NCI-H526 (cell line): ENCODE data around the gene ANKRD49.
"Not testable (repeated sequence)": the region's sequence is repeated elsewhere in the genome, so short reads cannot be mapped to it uniquely, and the experiment has no call there.

ENCODE experiments used
- DNase-seq, 2 experiments: peaks; one replicate each; lab custom pipeline; 2025; lab: John Stamatoyannopoulos, UW

Gene ANKRD49, protein sequence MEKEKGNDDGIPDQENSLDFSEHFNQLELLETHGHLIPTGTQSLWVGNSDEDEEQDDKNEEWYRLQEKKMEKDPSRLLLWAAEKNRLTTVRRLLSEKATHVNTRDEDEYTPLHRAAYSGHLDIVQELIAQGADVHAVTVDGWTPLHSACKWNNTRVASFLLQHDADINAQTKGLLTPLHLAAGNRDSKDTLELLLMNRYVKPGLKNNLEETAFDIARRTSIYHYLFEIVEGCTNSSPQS

DNA sequence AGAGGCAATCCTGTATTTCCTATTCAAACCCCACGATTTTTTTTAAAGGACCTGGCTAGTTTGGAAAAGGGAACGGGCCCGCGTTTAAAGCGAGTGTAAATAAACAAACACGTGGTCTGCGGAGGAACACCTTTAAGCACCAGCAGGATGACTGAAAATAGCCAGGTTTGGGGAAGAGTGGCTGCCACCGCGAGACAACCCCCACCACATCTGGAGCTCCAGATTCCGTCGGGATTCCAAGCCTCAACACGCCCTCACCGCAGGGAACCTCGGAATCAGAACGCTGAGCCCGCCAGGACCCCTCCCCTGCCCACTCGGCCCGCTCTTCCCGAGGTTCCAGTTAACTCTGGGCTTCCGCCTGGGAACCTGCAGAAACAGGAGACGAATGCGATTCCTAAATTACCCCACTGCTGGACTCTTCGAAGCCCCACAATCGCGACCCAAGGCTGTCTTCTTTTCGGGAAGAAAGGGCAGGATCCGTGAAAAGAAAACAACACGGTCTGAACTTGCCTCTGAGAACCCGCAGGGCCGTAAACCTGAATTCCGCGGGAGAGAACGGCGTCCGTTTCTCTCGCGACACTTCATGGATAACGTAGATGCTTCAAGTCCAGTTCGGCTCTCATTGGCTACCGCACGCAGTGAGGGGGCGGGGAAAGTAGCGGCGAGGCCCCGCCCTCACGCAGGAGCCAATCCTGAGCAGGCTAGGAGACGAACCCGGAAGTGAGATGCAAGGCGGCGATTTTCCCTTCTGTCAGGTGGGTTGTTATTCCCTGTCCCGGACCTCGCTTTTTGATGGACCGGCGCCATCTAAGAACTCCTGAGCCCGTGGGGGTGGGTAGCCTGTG is at the start of gene ANKRD49, which contains the start of gene MRE11:
TSS of gene ANKRD49 (plus strand) at position 704 of the 845 bp plus-strand sequence. CDS start 2,710 bp downstream, outside the sequence.
TSS of gene MRE11 (minus strand) at position 564 of the 845 bp plus-strand sequence. CDS start 1,043 bp downstream, outside the sequence.
- peak; percentile 99 for DNase-seq

DNA sequence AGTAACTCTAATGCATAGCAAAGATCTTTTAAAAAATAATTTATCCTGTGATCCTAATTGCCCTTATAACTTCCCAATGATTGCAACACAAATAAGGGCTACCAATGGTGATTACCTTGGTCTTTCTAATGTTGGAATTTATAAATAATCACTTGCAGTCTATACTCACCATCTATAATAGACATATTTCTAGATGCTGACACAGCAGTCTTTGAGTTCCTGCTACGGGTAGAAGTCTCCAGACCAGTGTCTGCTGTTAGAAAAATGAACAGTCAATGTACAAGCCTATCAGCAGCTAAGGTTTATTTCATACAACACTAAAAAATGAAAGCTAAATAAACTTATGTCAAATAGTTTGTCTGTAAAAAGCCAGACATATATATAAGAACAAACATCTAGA is 48.1 kb upstream of the ANKRD49 start:
- no peak for DNase-seq

DNA sequence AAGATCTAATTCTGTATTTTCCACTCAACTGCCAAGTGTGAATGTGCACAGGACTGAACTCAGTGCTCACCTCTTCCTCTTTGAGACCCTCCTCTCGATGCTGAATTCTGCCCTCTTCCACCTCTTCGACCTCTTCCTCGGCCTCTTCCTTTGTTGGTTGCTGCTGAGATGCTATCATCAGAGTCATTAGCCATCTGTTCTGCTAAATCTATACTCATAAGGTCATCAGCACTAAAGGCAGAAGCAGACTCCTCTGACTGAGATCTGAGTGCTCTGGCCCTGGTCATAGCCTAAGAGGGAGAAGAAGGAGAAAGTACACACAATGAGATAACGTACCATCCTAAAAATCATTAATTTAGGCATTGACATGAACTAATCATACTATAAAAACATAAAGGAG is 46.6 kb upstream of the ANKRD49 start:
- no peak for DNase-seq

DNA sequence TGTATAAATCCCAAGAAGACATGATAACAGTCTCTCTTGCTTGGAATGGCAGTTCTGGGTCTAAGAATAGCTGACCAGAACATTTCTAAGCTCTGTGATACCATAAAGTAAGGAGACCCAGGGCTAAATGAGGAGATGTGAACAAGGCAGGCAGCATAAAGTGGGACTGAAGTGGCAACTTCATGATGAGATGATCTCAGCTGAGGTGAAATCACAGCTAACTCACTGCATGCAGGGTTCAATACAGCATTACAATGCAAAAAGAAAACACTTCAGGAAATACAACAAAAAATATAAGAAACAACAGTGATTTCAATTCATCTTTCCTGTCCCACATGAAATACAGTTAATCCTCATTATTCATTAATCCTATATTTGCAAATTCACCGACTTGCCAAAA is 44.8 kb upstream of the ANKRD49 start:
- no peak for DNase-seq

DNA sequence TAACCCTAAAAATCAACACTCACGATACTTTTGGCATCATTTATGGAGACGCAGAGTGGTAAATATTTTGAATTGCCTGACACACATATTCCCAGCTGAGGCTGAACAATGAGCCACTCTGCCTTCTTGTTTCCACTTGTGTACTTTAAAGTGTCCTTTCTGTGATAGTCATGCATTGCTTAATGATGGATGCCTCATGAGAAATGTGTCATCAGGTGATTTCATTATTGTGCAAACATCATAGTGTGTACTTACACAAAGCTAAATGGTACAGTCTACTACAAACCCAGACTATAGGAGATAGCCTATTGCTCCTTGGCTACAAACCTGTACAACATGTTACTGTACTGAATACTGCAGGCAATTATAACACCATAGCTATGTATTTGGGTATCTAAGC is 44.3 kb upstream of the ANKRD49 start:
- DNase-seq: no peak

DNA sequence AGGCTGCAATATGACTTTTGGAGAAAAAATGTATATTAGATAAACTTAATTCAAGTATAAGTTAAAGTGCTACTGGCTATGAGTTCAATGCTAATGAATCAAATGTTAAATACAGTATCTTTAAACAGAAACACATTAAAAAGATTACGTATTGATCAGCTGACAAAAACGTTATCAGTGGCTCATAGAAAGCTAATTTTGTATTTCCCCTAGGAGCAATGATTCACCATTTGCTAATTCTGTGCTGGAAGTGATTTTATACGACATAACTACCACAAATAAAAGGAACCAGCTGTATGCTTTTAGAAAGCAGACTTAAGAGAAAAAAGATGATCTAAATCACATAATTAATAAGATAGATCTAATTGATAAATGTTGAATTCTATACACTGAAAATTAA is 43.7 kb upstream of the ANKRD49 start:
- DNase-seq: no peak

DNA sequence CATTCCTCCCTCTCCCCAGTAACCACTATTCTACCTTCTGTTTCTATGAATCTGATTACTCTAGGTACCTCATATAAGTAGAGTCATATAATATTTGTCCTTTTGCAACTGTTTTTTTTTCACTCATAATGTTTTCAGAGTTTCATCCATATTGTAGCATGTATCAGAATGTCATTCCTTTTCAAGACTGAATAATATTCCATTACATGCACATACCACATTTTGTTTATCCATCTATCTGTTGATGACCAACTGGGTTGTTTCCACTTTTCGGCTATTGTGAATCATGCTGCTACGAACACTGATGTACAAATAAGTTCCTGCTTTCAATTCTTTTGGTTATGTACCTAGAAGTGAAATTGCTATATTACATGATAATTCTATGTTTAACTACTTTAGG is 40.8 kb upstream of the ANKRD49 start:
- DNase-seq: no peak

DNA sequence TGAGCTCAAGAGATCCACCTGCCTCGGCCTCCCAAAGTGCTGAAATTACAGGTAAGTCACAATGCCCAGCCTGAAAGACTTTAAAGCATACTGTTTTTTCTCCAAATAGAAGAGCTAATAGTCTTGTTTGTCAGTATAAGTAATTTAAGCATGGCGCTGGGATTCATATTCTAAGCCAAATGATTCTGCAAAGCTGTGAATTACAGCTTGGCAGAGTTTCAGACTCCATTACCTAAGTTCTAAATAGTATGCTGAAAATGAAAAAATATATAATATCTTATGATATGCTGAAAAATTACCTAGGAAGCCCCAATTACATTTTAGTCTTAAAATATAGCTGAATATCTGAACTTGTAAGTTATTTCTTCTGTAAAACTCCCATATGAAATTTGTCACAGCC is 39.5 kb upstream of the ANKRD49 start:
- DNase-seq: no peak

DNA sequence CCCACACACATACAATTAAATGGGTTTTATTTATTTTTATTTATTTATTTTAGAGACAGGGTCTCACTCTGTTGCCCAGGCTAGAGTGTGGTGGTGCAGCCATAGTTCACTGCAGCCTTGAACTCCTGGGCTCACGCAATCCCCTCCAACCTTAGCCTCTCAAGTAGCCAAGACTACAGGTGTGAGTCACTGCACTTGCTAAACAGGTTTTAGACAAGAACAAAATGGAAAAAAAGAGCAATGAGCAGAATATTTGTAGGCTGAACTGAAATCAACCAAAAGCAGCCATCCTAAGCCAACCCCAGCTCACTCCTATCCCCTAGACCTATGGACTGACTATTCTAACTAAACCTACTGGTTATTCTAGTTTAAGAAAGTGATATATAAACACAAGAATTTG is 37.9 kb upstream of the ANKRD49 start:
- DNase-seq: no peak

DNA sequence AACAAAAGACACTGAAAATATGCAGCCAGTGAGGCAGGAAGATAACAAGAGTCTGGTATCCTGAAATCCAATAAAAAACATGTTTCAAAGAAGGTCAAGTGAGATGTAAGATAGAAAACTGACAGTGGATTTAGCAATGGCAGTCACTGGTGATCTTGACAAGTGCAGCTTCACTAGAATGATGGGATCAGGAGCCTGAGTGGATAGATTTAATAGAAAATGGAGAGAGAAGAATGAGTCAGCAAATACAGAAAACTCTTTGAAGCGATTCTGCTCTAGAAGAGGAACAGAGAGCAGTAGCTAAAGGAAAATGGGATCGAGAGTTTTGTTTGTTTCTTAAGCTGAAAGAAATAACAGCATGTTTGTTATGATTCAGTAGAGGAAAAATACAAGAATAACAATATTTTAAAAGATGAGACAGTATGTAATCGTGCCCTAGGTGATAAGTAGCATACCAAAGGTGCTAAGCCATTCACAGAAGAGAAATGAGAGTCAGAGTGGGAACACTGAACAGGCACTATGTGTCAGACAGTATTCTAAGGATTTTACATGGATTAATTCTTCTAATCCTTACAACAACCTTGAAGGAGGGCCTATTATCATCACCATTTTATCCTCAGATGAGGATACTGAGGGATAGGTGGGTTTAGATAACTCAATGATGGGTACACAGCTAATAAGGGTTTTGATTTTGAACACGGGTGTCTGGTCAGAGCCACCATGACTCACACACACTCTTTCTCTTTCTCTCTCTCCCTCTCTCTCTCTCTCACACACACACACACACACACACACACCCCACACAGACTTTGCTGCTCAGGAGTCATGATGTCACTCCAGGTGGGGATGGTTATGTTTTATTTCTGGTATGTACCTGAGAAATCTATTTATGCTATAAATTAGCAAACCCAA is 36.4 kb upstream of the ANKRD49 start:
- no peak for DNase-seq

DNA sequence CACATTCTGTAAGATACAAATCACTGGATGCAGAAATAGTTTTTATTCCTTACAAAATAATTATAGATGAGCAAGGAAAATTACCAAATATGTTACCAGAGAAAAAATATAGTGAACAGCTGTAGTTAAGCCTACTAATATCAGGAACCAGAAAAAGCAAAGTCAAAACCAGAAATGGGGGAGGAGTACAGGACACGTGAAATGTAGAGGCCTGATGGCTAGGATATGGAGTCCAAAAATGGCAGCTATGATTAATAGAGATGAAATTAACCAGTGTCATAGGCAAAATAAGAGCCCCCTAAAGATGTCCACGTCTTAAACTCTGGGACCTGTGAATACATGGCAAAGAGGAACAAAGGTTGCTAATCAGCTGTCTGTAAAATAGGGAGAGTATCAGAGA is 34.2 kb upstream of the ANKRD49 start:
- DNase-seq: no peak

DNA sequence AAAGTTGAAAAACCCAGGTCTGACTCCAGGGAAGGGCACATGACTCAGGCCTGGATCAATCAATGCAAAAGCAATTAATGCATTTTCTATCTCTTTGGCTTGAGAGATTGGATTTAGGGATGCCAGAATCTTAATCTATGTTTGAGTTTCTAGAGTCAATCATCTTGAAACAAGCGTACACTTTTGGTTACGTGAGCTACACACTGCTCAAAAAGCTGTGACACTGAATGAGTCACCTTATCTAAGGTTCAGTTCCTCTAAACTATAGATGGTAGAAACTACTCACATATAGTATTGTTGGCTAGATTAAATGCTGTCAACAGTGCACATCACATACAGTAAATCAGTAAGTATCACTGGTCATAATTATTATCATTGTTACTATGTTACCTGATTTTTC is 24.4 kb upstream of the ANKRD49 start:
- DNase-seq: no peak

DNA sequence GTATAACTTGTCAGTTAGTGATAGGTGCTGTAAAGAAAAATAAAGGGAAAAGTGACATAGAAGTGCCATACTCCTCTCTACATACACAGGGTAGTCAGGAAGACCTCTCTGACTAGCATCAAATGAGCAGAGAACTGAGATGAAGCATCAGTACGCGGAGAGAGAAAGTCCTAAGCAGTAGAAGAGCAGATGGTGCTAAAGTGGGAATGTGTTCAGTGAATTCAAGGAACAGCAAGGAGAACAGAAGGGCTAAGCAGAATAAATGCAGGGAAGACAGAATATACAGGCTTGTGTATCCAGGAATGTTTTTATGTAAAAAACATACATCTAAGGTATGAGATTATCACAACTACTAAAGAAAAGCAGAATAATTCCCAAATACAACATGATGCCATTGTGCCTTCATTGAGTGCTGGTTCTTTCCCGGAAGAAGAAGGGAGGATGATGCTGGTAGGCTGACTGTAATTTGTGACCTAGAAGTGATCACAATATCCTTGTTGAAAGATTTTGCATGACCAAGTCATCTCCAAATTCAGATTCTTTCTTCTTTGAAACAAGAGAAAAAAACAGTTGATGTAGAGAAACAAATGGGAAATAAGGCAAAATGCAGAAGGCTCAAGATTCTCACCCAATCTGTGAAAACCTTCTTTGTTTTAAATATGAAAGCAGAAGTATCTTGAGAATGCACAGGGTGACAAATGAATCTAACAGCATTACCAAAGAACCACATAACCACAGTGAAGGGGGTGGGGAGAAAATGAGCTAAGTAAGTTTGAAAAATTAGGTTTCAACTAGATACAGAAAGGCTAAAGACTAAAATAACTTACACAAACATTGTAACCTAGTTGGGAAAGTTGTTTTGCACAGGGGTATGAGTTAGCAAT is 20.6 kb upstream of the ANKRD49 start:
- DNase-seq: no peak

DNA sequence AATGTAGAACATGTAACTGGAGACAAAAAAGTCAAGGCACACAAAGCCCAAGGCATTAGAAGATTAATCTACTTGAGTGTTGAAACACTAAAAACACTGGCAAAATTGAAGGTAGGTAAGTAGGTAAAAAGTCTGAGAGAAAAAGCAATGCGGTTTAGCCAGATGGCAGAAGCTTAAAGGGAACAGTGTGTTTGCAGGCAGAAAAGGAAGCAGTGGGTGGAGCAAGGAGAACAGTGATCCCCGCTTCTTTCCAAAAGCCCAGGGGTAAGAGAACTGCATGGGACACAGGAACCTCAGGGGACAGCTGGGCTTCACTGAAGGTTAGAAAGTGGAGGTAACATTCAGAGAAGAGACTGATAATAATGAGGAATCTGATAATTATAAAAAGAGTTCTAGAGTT is 16.2 kb upstream of the ANKRD49 start:
- no peak for DNase-seq

DNA sequence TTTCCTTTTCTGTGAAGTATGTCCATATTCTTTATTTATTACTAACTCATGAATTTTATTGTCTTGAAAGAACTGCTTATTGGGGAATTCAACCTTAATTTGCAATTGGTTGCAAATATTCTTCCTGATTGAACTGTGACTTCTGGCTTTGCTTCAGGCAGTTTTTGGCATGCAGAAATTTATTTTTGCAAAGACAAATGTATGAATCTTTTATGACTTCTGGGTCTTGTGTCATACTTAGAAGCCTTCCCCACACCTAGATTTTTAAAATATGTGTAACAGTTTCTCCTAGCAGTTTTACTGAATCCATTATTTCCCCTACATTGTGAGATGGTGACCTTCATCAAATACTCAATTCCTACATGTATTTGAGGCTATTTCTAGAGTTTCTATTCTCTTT is 12.4 kb upstream of the ANKRD49 start:
- no peak for DNase-seq

DNA sequence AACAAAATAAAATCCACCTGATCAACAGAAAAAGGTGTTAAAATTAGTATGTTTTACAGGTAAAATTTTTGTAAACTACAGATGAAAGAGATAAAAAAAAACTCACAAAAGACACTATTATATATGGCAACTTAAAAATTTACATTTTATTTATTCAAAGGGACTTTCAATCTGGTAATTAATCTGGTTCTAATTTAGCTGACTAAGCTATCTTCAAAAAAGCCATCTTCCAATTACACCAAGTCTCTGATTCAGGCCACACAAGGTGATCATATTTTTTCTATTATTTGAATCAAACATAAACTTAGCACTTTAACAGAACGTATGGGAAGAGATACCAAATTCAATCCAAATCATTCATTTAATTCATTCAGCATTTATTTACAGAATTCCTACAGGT is 7.7 kb upstream of the ANKRD49 start:
- no peak for DNase-seq

DNA sequence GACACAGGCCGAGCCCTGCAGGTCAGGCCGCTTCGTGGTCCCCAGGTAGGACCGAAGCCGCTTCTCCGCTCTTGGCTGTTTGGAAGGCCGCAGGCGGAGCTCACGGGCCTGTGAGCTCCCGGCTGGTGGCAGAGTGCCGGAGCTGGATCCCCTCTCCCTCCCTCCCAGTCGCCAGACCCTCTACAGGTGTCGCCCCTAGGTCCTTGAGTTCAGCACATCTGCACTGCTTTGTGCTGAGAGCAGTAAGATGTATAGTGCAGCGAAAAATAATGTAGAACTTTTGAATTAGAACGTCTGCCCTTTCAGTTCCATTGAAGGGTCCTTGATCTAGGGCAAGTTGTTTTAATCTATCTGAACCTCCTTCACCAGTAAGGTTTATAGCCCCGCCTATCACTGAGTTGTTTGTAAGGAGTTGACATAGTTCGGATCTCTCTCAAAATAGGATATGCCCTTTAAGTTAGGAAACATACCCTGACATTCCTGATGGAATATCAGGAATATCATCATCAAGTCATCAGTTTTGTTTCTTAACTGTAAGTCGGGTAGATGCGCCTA is 419 bp downstream of the ANKRD49 start:
- no peak for DNase-seq

DNA sequence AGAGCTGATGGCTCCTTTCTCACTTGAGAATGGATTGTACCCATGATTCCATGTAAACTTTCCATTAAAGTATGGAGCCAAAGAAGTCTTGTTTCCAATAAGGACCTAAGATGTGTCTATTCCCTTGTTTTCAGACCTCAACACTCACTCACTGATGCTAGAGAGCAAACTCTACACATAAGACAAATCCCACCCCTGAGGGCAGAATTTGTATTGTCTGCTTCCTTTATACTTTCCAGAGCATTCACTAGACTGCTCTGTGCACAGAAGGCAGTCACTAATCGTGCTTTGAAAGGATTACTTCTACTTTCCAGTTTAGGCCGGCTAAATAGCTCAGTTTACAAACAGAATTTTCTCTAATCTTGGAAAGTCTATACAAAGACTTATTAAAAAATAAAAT is 6.4 kb downstream of the ANKRD49 start:
- no peak for DNase-seq

DNA sequence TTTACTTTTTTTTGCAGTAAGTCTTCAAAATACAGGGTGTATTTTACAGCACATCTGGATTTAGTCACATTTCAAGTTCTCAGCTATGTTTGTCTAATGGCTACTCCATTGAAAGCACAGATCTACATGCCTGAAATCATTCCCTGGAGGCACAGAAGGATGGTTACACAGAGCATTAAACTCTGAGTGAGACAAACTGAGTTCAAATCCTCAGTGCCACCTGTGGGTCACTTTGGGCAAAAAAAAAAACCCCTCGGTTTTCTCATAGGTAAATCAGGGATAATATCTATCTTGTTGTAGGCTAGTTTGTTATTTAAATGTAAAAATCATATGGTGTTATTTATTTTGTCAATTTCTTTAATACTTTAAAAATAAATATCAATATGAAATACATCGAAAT is 7.7 kb downstream of the ANKRD49 start:
- DNase-seq: peak in 1 of 2 experiments; percentile 26

DNA sequence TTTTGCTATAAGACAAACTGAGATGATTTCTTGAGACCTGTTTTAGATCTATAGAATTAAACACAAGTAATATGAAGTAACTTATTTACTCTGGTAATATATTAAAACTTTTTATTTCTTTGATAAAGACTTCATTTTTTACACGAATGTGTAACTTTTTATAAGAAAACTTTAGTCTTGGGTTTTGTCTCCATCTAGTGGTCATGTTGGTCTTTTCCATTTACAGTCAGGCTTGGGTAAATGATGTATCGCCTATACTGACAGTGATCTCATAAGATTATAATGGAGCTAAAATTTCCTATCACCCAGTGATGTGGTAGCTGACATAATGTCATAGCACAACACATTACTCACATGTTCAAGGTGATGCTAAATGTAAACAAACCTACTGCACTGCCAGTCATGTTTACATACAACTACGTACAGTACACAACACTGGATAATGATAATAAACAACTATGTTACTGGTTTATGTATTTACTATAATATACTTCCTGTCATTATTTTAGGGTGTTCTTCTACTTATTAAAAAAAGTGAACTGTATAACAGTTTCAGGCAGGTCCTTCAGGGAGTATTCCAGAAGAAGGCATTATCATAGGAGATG is 11.0 kb downstream of the ANKRD49 start:
- peak; percentile 19 to 77 for DNase-seq

DNA sequence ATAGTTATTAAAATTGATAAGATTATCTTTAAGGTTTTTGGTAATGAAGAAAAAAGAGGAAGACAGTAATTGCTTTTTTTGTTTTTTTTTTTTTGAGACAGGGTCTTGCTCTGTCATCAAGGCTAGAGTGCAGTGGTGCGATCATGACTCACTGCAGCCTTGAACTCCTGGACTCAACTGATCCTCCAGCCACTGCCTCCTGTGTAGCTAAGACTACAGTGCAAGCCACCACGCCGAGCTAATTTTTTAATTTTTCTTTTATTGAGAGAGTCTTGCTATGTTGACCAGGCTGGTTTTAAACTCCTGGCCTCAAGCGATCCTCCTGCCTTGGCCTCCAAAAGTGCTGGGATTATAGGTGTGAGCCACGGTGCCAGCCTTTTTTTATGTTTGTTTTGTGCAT is 12.7 kb downstream of the ANKRD49 start:
- DNase-seq: not testable (repeated sequence)
